Neural cell (in vitro differentiated cells): Measurements from ENCODE around the gene TTC23. TPM values are rescaled to one million over a fixed set of nuclear protein-coding genes. Genes with fewer than 3 reads are reported as not detected.

Experiments used
- H2AFZ ChIP-seq: fragments of 200-600, 300-800 bp; sonication (generic), shearing (Covaris generic); 2 replicates; pipeline ENCODE4 v1.6.0; 2014; ENCODE audit warnings: low read depth, mild to moderate bottlenecking, antibody characterized with exemption, low read length, moderate library complexity
- H3F3A ChIP-seq: fragments of 200-600 bp; shearing (Covaris generic); 2 replicates; pipeline ENCODE4 v1.6.1; 2016; ENCODE audit warnings: mild to moderate bottlenecking, moderate library complexity, mixed read lengths, antibody characterized with exemption, low read length; ENCODE audit not compliant: insufficient read depth, poor library complexity, severe bottlenecking
- H3K27ac ChIP-seq: fragments of 200-600, 300-800 bp; sonication (generic), shearing (Covaris generic); 2 replicates; pipeline ENCODE4 v1.5.1; 2014; ENCODE audit warnings: mild to moderate bottlenecking, low read length, moderate library complexity
- H3K27me3 ChIP-seq: fragments of 300-800, 200-600 bp; sonication (generic), shearing (Covaris generic); 2 replicates; pipeline ENCODE4 v1.6.0; 2014; ENCODE audit warnings: mild to moderate bottlenecking, low read depth, low read length, moderate library complexity; ENCODE audit not compliant: insufficient read depth
- H3K36me3 ChIP-seq: fragments of 300-800, 200-600 bp; sonication (generic), shearing (Covaris generic); 2 replicates; pipeline ENCODE4 v1.5.1; 2014; ENCODE audit warnings: mild to moderate bottlenecking, antibody characterized with exemption, low read length, moderate library complexity; ENCODE audit not compliant: insufficient read depth
- H3K4me2 ChIP-seq: fragments of 300-800, 200-600 bp; sonication (generic), shearing (Covaris generic); 2 replicates; pipeline ENCODE4 v1.6.0; 2014; ENCODE audit warnings: mild to moderate bottlenecking, low read length
- H3K4me3 ChIP-seq: fragments of 300-800, 200-600 bp; sonication (generic), shearing (Covaris generic); 2 replicates; pipeline ENCODE4 v1.5.1; 2014; ENCODE audit warnings: mild to moderate bottlenecking, low read length, moderate library complexity
- H3K79me2 ChIP-seq: fragments of 200-600 bp; shearing (Covaris generic); replicated peaks from 2 replicates; pipeline ENCODE4 v1.6.0; 2014; ENCODE audit warnings: mild to moderate bottlenecking, low read length, moderate library complexity; ENCODE audit not compliant: insufficient read depth
- H3K9ac ChIP-seq: fragments of 300-800, 200-600 bp; sonication (generic), shearing (Covaris generic); 2 replicates; pipeline ENCODE4 v1.6.1; 2016; ENCODE audit warnings: mild to moderate bottlenecking, low read length, mixed read lengths
- H3K9me2 ChIP-seq: fragments of 200-600 bp; shearing (Covaris generic); 2 replicates; pipeline ENCODE4 v1.6.1; 2016; ENCODE audit warnings: mild to moderate bottlenecking, low read length, mixed read lengths; ENCODE audit not compliant: insufficient read depth
- H3K9me3 ChIP-seq: fragments of 200-600, 300-800 bp; sonication (generic), shearing (Covaris generic); 2 replicates; pipeline ENCODE4 v1.6.1; 2016; ENCODE audit warnings: mild to moderate bottlenecking, mixed run types, low read length, moderate library complexity, mixed read lengths
- H4K20me1 ChIP-seq: fragments of 200-600 bp; shearing (Covaris generic); 2 replicates; pipeline ENCODE4 v1.6.1; 2016; ENCODE audit warnings: mild to moderate bottlenecking, mixed run types; ENCODE audit not compliant: insufficient read depth
- EP300 ChIP-seq: fragments of 450-650 bp; conservative IDR thresholded peaks from 2 replicates; pipeline ENCODE4 v1.6.1; 2014; ENCODE audit warnings: antibody characterized with exemption, mild to moderate bottlenecking, moderate library complexity; ENCODE audit not compliant: poor library complexity, severe bottlenecking
- EZH2 ChIP-seq: fragments of 200-600, 300-800 bp; shearing (Covaris generic), sonication (generic); IDR thresholded peaks from 2 replicates; pipeline ENCODE4 v1.6.1; 2014; ENCODE audit warnings: antibody characterized with exemption, low read length, borderline replicate concordance, mild to moderate bottlenecking; ENCODE audit not compliant: insufficient read depth, poor library complexity, severe bottlenecking
- MXI1 ChIP-seq: fragments of 450-650 bp; conservative IDR thresholded peaks from 2 replicates; pipeline ENCODE4 v1.6.1; 2014; ENCODE audit warnings: antibody characterized with exemption, mild to moderate bottlenecking; ENCODE audit not compliant: poor library complexity, severe bottlenecking
- POLR2AphosphoS5 ChIP-seq: IDR thresholded peaks from 2 replicates; pipeline ENCODE4 v1.6.1; 2012
- RAD21 ChIP-seq: fragments of 450-650 bp; conservative IDR thresholded peaks from 2 replicates; pipeline ENCODE4 v1.6.1; 2014; ENCODE audit warnings: antibody characterized with exemption, mild to moderate bottlenecking, moderate library complexity
- SMC3 ChIP-seq: fragments of 450-650 bp; conservative IDR thresholded peaks from 2 replicates; pipeline ENCODE4 v1.6.1; 2014; ENCODE audit warnings: antibody characterized with exemption, mild to moderate bottlenecking, moderate library complexity; ENCODE audit not compliant: poor library complexity
- TAF1 ChIP-seq: IDR thresholded peaks from 2 replicates; pipeline ENCODE4 v1.6.1; 2012; ENCODE audit warnings: low read depth
- polyA plus RNA-seq: library from polyadenylated mRNA; depleted of rRNA; stranded (reverse); fragments of >200 nt; gene quantifications from 2 replicates; pipeline ENCODE4 v1.2.3, GENCODE V29; 2014
- TF ChIP-seq, protein P1 (sequence below): fragments of 450-650 bp; IDR thresholded peaks from 2 replicates; pipeline ENCODE4 v1.5.1; 2014; ENCODE audit warnings: antibody characterized with exemption, mild to moderate bottlenecking, moderate library complexity; ENCODE audit not compliant: poor library complexity, severe bottlenecking
- TF ChIP-seq, protein P2 (sequence below): IDR thresholded peaks from 2 replicates; pipeline ENCODE4 v1.6.1; 2012; ENCODE audit warnings: borderline replicate concordance

The TTC23 gene
- polyA plus RNA-seq, 1 donor from 2014 or later, result 6.2 TPM

GRCh38 chr15:99207672-99208071 is 41.7 kb downstream of the TTC23 start:
- Histone ChIP-seq H3K4me2 (no peak overlapping the region), H3K4me3 (no peak overlapping the region), H3K9me2 (no peaks in the 10 kb centered on the region), H3K9ac (no peak overlapping the region), H2AFZ (no peak overlapping the region), H3K9me3 (no peaks in the 10 kb centered on the region), H3K36me3 (no peaks in the 10 kb centered on the region), H3F3A (no peaks in the 10 kb centered on the region), H3K27ac (no peak overlapping the region), H3K27me3 (no peaks in the 10 kb centered on the region), H3K79me2 (no peaks in the 10 kb centered on the region), H4K20me1 (no peaks in the 10 kb centered on the region)
- TF ChIP-seq SMC3 (no peak), MXI1 (no peak), EZH2 (no peak), RAD21 (no peak), EP300 (no peak), POLR2AphosphoS5 (no peak), TAF1 (no peak)
- TF ChIP-seq, protein P1, sequence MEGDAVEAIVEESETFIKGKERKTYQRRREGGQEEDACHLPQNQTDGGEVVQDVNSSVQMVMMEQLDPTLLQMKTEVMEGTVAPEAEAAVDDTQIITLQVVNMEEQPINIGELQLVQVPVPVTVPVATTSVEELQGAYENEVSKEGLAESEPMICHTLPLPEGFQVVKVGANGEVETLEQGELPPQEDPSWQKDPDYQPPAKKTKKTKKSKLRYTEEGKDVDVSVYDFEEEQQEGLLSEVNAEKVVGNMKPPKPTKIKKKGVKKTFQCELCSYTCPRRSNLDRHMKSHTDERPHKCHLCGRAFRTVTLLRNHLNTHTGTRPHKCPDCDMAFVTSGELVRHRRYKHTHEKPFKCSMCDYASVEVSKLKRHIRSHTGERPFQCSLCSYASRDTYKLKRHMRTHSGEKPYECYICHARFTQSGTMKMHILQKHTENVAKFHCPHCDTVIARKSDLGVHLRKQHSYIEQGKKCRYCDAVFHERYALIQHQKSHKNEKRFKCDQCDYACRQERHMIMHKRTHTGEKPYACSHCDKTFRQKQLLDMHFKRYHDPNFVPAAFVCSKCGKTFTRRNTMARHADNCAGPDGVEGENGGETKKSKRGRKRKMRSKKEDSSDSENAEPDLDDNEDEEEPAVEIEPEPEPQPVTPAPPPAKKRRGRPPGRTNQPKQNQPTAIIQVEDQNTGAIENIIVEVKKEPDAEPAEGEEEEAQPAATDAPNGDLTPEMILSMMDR, result no peak

- Histone ChIP-seq H4K20me1 (no peaks in the 10 kb centered on the region), H3K27ac (no peak overlapping the region), H3K79me2 (no peaks in the 10 kb centered on the region), H3K27me3 (no peaks in the 10 kb centered on the region), H3K9me2 (no peaks in the 10 kb centered on the region), H3K9ac (no peak overlapping the region), H3K9me3 (no peaks in the 10 kb centered on the region), H2AFZ (no peak overlapping the region), H3K36me3 (no peaks in the 10 kb centered on the region), H3K4me2 (no peak overlapping the region), H3K4me3 (no peak overlapping the region), H3F3A (no peaks in the 10 kb centered on the region)
- TF ChIP-seq SMC3, result no peak
- TF ChIP-seq RAD21, result no peak
- no peak for TF ChIP-seq TAF1
- TF ChIP-seq, protein P2, sequence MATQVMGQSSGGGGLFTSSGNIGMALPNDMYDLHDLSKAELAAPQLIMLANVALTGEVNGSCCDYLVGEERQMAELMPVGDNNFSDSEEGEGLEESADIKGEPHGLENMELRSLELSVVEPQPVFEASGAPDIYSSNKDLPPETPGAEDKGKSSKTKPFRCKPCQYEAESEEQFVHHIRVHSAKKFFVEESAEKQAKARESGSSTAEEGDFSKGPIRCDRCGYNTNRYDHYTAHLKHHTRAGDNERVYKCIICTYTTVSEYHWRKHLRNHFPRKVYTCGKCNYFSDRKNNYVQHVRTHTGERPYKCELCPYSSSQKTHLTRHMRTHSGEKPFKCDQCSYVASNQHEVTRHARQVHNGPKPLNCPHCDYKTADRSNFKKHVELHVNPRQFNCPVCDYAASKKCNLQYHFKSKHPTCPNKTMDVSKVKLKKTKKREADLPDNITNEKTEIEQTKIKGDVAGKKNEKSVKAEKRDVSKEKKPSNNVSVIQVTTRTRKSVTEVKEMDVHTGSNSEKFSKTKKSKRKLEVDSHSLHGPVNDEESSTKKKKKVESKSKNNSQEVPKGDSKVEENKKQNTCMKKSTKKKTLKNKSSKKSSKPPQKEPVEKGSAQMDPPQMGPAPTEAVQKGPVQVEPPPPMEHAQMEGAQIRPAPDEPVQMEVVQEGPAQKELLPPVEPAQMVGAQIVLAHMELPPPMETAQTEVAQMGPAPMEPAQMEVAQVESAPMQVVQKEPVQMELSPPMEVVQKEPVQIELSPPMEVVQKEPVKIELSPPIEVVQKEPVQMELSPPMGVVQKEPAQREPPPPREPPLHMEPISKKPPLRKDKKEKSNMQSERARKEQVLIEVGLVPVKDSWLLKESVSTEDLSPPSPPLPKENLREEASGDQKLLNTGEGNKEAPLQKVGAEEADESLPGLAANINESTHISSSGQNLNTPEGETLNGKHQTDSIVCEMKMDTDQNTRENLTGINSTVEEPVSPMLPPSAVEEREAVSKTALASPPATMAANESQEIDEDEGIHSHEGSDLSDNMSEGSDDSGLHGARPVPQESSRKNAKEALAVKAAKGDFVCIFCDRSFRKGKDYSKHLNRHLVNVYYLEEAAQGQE, result no peak
- TF ChIP-seq, protein P1, result no peak
- TF ChIP-seq EZH2, result no peak
- TF ChIP-seq MXI1, result no peak
- no peak for TF ChIP-seq POLR2AphosphoS5
- TF ChIP-seq EP300, result no peak
These were observed 47.2 kb downstream of the TTC23 start for GRCh38 chr15:99202176-99202552.
